Stimulated activated CD4-positive, alpha-beta T cell treated with anti-CD3 and anti-CD28 coated beads, Interleukin-2, amount 100 ng/mL, for 4 hours (primary cell): ENCODE measurements around the gene APBA1.

Experiments
- DNase-seq: peaks from one replicate; pipeline ENCODE4 v3.0.0-alpha.2; 2020; ENCODE audit warnings: low read depth

The APBA1 gene

GRCh38 chr9:69472101-69472620 lies 200.0 kb downstream of the APBA1 start:
- no peak for DNase-seq

GRCh38 chr9:69471433-69471832 lies 200.7 kb downstream of the APBA1 start:
- no peak for DNase-seq

- DNase-seq, result no peak
Observed at GRCh38 chr9:69470186-69470977, 201.8 kb downstream of the APBA1 start.

- DNase-seq, result no peak
Observed at GRCh38 chr9:69469136-69469535, 203.0 kb downstream of the APBA1 start.

- DNase-seq, result no peak
Observed at GRCh38 chr9:69468380-69468779, 203.8 kb downstream of the APBA1 start.

- DNase-seq, result no peak
Observed at GRCh38 chr9:69466151-69466550, 206.0 kb downstream of the APBA1 start.

GRCh38 chr9:69465473-69465872 lies 206.7 kb downstream of the APBA1 start:
- DNase-seq, result no peak

GRCh38 chr9:69463497-69464068 lies 208.6 kb downstream of the APBA1 start:
- DNase-seq, result no peak

- DNase-seq, result no peak
Observed at GRCh38 chr9:69462394-69462793, 209.8 kb downstream of the APBA1 start.

- DNase-seq, result no peak
Observed at GRCh38 chr9:69461103-69461887, 210.9 kb downstream of the APBA1 start.

GRCh38 chr9:69460012-69460411 lies 212.2 kb downstream of the APBA1 start:
- no peak for DNase-seq

- no peak for DNase-seq
Observed at GRCh38 chr9:69458176-69458575, 214.0 kb downstream of the APBA1 start.

- no peak for DNase-seq
Observed at GRCh38 chr9:69456201-69456600, 216.0 kb downstream of the APBA1 start.

GRCh38 chr9:69455311-69455710 lies 216.9 kb downstream of the APBA1 start:
- no peak for DNase-seq

- no peak for DNase-seq
Observed at GRCh38 chr9:69454321-69454720, 217.8 kb downstream of the APBA1 start.

- no peak for DNase-seq
Observed at GRCh38 chr9:69453746-69454145, 218.4 kb downstream of the APBA1 start.

GRCh38 chr9:69452110-69452782 lies 219.9 kb downstream of the APBA1 start:
- no peak for DNase-seq

- no peak for DNase-seq
Observed at GRCh38 chr9:69446496-69446895, 225.7 kb downstream of the APBA1 start.

GRCh38 chr9:69445251-69445650 lies 226.9 kb downstream of the APBA1 start:
- no peak for DNase-seq

GRCh38 chr9:69444791-69445190 lies 227.4 kb downstream of the APBA1 start:
- DNase-seq, result no peak

- DNase-seq, result no peak
Observed at GRCh38 chr9:69444021-69444420, 228.2 kb downstream of the APBA1 start.

GRCh38 chr9:69443178-69443577 lies 229.0 kb downstream of the APBA1 start:
- DNase-seq, result no peak
